ENCODE measurements around the gene SRGN. TPM values are rescaled to one million over a fixed set of nuclear protein-coding genes. Genes with fewer than 3 reads are reported as not detected.

The SRGN gene
- total and polyA plus RNA-seq, 10 of the 15 experiments (the other 5 are each of a cell fraction or from before 2014, with no cell fraction given): 382 to 2,414 (median 885) TPM

DNA sequence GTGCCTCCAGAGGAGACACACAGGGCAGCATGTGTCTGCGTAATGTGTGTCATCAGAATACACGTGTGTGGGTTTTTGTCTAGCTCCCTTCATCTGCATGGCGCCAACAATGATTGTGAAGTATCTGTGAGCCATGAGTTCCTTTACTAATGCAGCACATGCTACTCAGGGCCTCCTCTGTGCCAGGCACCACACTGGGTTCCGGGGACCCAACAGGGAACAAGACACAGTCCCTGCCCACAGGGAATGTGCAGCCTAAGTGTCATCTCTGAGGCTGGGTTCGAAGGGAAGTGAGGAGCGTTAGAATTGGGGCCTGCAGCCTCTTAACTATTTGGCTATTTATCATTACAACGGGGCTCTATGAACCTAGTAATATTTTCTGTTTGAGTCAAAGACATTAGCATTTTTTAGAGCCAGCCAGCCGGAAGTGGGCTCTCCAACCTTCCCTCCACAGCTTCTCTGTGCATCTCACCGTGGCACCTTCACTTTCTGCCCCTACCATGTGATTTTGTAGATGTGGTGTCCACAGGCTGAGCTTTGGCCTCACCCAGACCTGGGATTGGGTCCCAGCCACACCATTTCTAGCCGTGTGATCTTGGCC is 43.9 kb upstream of the SRGN start (continued):
- TF ChIP-seq, protein P1, sequence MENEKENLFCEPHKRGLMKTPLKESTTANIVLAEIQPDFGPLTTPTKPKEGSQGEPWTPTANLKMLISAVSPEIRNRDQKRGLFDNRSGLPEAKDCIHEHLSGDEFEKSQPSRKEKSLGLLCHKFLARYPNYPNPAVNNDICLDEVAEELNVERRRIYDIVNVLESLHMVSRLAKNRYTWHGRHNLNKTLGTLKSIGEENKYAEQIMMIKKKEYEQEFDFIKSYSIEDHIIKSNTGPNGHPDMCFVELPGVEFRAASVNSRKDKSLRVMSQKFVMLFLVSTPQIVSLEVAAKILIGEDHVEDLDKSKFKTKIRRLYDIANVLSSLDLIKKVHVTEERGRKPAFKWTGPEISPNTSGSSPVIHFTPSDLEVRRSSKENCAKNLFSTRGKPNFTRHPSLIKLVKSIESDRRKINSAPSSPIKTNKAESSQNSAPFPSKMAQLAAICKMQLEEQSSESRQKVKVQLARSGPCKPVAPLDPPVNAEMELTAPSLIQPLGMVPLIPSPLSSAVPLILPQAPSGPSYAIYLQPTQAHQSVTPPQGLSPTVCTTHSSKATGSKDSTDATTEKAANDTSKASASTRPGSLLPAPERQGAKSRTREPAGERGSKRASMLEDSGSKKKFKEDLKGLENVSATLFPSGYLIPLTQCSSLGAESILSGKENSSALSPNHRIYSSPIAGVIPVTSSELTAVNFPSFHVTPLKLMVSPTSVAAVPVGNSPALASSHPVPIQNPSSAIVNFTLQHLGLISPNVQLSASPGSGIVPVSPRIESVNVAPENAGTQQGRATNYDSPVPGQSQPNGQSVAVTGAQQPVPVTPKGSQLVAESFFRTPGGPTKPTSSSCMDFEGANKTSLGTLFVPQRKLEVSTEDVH (IDR thresholded peaks at IDR 0.05; ENCODE audit: low read depth, partially characterized antibody): no peak
- TF ChIP-seq, protein P2, sequence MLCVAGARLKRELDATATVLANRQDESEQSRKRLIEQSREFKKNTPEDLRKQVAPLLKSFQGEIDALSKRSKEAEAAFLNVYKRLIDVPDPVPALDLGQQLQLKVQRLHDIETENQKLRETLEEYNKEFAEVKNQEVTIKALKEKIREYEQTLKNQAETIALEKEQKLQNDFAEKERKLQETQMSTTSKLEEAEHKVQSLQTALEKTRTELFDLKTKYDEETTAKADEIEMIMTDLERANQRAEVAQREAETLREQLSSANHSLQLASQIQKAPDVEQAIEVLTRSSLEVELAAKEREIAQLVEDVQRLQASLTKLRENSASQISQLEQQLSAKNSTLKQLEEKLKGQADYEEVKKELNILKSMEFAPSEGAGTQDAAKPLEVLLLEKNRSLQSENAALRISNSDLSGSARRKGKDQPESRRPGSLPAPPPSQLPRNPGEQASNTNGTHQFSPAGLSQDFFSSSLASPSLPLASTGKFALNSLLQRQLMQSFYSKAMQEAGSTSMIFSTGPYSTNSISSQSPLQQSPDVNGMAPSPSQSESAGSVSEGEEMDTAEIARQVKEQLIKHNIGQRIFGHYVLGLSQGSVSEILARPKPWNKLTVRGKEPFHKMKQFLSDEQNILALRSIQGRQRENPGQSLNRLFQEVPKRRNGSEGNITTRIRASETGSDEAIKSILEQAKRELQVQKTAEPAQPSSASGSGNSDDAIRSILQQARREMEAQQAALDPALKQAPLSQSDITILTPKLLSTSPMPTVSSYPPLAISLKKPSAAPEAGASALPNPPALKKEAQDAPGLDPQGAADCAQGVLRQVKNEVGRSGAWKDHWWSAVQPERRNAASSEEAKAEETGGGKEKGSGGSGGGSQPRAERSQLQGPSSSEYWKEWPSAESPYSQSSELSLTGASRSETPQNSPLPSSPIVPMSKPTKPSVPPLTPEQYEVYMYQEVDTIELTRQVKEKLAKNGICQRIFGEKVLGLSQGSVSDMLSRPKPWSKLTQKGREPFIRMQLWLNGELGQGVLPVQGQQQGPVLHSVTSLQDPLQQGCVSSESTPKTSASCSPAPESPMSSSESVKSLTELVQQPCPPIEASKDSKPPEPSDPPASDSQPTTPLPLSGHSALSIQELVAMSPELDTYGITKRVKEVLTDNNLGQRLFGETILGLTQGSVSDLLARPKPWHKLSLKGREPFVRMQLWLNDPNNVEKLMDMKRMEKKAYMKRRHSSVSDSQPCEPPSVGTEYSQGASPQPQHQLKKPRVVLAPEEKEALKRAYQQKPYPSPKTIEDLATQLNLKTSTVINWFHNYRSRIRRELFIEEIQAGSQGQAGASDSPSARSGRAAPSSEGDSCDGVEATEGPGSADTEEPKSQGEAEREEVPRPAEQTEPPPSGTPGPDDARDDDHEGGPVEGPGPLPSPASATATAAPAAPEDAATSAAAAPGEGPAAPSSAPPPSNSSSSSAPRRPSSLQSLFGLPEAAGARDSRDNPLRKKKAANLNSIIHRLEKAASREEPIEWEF (IDR thresholded peaks at IDR 0.05; ENCODE audit: insufficient replicate concordance, low read depth, low read length): no peak
- TF ChIP-seq MEF2B (IDR thresholded peaks at IDR 0.05; ENCODE audit: partially characterized antibody, poor library complexity, severe bottlenecking) (peak; percentile 17), NR2C1 (IDR thresholded peaks at IDR 0.05) (no peak), NFYB (IDR thresholded peaks at IDR 0.05; ENCODE audit: insufficient read depth, low read depth, low read length) (no peak), CBX5 (IDR thresholded peaks at IDR 0.05; ENCODE audit: low read depth) (peak; percentile 57; the same call in 1 of the 2 replicates), MXI1 (IDR thresholded peaks at IDR 0.05; ENCODE audit: low read depth, low read length) (0 out of 2 replicates have a peak, but pooled peaks have one; percentile 17), HCFC1 (IDR thresholded peaks at IDR 0.05; ENCODE audit: low read length) (no peak), ZNF384 (IDR thresholded peaks at IDR 0.05; ENCODE audit: borderline replicate concordance, low read depth, low read length) (no peak), GABPA (IDR thresholded peaks at IDR 0.05; ENCODE audit: low read depth) (0 out of 2 replicates have a peak, but pooled peaks have one; percentile 45), ZNF207 (IDR thresholded peaks at IDR 0.05; ENCODE audit: borderline replicate concordance) (no peak), HDAC6 (IDR thresholded peaks at IDR 0.05; ENCODE audit: unreplicated experiment) (no peak), POLR2A (IDR thresholded peaks at IDR 0.05; ENCODE audit: low read depth, low read length) (no peak; the same call in 1 of the 2 replicates), LARP7 (IDR thresholded peaks at IDR 0.05) (peak; percentile 22; the same call in 1 of the 2 replicates), TCF7 (IDR thresholded peaks at IDR 0.05; ENCODE audit: borderline replicate concordance) (no peak)
- TF ChIP-seq, protein P3, sequence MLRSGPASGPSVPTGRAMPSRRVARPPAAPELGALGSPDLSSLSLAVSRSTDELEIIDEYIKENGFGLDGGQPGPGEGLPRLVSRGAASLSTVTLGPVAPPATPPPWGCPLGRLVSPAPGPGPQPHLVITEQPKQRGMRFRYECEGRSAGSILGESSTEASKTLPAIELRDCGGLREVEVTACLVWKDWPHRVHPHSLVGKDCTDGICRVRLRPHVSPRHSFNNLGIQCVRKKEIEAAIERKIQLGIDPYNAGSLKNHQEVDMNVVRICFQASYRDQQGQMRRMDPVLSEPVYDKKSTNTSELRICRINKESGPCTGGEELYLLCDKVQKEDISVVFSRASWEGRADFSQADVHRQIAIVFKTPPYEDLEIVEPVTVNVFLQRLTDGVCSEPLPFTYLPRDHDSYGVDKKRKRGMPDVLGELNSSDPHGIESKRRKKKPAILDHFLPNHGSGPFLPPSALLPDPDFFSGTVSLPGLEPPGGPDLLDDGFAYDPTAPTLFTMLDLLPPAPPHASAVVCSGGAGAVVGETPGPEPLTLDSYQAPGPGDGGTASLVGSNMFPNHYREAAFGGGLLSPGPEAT (IDR thresholded peaks at IDR 0.05; ENCODE audit: low read depth): peak; percentile 46; the same call in 1 of the 2 replicates
- TF ChIP-seq, protein P4, sequence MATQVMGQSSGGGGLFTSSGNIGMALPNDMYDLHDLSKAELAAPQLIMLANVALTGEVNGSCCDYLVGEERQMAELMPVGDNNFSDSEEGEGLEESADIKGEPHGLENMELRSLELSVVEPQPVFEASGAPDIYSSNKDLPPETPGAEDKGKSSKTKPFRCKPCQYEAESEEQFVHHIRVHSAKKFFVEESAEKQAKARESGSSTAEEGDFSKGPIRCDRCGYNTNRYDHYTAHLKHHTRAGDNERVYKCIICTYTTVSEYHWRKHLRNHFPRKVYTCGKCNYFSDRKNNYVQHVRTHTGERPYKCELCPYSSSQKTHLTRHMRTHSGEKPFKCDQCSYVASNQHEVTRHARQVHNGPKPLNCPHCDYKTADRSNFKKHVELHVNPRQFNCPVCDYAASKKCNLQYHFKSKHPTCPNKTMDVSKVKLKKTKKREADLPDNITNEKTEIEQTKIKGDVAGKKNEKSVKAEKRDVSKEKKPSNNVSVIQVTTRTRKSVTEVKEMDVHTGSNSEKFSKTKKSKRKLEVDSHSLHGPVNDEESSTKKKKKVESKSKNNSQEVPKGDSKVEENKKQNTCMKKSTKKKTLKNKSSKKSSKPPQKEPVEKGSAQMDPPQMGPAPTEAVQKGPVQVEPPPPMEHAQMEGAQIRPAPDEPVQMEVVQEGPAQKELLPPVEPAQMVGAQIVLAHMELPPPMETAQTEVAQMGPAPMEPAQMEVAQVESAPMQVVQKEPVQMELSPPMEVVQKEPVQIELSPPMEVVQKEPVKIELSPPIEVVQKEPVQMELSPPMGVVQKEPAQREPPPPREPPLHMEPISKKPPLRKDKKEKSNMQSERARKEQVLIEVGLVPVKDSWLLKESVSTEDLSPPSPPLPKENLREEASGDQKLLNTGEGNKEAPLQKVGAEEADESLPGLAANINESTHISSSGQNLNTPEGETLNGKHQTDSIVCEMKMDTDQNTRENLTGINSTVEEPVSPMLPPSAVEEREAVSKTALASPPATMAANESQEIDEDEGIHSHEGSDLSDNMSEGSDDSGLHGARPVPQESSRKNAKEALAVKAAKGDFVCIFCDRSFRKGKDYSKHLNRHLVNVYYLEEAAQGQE (IDR thresholded peaks at IDR 0.05; ENCODE audit: low read depth, low read length): no peak

Data from GM12878 (cell line).